Measurements from ENCODE around the gene IRF9.

IRF9 gene

DNA sequence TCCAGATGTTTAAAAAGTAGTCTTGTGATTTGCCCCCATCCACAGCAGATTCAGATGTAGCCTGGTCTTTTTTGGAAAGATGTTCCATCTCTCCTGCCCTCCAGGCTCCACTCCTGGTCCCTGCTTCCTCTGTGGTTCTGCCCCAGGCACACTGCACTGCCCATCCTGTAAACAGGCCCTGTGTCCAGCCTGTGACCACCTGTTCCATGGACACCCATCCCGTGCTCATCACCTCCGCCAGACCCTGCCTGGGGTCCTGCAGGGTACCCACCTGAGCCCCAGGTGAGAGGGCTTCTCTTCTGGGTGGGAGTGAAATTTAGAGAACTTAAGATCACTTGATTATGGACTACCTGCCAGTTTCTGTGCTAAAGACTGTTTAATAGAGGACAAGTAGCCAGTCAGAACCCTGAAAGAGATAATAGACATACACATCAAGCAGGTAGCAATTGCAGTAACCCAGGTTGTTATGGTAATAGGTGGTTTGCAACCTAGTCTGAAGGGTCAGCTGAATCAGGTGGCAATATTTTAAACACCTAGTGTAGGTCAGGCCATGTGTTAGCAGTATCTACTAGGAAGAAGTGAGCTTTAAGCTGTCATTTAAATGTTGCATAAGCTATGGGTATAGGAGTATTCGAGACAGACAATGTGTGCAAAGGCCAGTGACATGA, 11.6 kb upstream of the IRF9 start:
- no peak for DNase-seq

DNA sequence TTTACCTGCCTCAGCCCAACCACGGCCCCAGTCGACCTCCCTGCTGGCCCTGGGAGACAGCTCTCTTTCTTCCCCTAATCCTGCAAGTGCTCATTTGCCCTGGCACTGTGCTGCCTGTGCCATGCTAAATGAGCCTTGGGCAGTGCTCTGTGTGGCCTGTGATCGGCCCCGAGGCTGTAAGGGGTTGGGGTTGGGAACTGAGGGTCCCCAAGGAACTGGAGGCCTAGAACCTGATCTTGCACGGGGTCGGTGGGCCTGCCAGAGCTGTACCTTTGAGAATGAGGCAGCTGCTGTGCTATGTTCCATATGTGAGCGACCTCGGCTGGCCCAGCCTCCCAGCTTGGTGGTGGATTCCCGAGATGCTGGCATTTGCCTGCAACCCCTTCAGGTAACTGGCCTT, 11.0 kb upstream of the IRF9 start:
- DNase-seq, result no peak

DNA sequence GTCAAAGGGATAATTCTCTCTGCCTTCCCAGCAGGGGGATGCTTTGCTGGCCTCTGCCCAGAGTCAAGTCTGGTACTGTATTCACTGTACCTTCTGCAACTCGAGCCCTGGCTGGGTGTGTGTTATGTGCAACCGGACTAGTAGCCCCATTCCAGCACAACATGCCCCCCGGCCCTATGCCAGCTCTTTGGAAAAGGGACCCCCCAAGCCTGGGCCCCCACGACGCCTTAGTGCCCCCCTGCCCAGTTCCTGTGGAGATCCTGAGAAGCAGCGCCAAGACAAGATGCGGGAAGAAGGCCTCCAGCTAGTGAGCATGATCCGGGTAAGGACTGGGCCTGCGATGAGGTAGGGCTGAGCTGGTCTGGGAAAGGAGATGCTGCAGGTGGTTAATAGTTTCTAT, 10.5 kb upstream of the IRF9 start:
- no peak for DNase-seq

DNA sequence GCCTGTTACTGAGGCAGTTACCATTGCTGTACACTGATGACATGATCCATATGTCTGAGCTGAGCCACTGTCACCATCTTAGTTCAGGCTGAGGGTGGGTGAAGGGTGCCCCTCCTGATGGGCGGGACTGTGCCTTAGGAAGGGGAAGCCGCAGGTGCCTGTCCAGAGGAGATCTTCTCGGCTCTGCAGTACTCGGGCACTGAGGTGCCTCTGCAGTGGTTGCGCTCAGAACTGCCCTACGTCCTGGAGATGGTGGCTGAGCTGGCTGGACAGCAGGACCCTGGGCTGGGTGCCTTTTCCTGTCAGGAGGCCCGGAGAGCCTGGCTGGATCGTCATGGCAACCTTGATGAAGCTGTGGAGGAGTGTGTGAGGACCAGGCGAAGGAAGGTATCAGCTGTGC, 10.1 kb upstream of the IRF9 start:
- no peak for DNase-seq

DNA sequence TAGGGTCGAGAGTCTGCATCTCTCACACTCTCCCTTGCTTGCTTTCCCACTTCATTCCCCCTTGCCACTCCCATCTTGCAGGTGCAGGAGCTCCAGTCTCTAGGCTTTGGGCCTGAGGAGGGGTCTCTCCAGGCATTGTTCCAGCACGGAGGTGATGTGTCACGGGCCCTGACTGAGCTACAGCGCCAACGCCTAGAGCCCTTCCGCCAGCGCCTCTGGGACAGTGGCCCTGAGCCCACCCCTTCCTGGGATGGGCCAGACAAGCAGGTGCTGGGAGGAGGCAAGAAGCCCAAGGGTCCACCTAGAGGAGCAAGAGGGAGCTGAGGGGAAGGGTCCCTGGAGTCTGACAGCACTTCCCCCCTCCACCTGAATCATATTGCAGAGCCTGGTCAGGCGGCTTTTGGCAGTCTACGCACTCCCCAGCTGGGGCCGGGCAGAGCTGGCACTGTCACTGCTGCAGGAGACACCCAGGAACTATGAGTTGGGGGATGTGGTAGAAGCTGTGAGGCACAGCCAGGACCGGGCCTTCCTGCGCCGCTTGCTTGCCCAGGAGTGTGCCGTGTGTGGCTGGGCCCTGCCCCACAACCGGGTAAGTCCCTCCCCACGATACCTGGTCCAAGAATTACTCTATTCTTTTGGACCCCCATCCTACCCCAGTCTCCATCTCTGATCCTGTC, 9.5 kb upstream of the IRF9 start:
- no peak for DNase-seq

DNA sequence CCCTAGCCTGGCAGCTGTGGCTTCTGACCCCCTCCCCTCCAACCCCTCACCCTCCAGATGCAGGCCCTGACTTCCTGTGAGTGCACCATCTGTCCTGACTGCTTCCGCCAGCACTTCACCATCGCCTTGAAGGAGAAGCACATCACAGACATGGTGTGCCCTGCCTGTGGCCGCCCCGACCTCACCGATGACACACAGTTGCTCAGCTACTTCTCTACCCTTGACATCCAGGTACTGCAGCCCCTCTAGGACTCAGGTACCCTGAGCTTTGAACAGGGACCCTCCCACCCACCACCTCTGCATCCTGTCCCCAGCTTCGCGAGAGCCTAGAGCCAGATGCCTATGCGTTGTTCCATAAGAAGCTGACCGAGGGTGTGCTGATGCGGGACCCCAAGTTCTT, 6.0 kb upstream of the IRF9 start:
- no peak for DNase-seq

DNA sequence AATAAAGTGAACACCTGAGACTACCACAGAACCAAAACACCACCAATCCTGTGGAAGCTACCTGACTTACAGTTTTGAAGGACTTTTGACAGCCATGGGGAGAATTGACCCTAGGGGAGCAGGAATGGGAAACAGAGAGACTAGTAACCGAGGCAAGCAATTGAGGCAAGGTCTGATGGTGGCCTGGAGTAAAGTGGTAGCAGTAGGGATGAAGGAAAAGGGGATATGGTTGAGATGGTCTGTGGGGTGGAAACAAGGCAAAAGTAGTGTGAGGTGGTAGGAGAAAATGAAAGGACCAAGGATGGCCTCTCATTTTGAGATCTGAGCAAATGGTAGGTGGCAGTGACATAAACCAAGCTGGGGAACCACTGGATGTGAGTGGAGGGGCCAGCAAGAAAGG, 4.2 kb upstream of the IRF9 start:
- DNase-seq, result no peak

DNA sequence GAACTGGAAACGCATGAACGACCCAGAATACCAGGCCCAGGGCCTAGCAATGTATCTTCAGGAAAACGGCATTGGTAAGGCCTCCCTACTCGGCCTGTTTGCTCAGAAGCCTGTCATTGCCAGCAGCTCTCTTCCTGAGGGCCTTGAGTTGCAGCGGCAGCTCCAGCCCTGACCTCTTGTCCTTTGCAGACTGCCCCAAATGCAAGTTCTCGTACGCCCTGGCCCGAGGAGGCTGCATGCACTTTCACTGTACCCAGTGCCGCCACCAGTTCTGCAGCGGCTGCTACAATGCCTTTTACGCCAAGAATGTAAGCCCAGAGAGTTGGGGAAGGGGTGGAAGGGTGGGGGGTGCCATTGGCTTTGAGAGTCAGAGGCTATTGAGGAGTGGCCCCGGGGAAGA, 3.7 kb upstream of the IRF9 start:
- DNase-seq, result no peak

DNA sequence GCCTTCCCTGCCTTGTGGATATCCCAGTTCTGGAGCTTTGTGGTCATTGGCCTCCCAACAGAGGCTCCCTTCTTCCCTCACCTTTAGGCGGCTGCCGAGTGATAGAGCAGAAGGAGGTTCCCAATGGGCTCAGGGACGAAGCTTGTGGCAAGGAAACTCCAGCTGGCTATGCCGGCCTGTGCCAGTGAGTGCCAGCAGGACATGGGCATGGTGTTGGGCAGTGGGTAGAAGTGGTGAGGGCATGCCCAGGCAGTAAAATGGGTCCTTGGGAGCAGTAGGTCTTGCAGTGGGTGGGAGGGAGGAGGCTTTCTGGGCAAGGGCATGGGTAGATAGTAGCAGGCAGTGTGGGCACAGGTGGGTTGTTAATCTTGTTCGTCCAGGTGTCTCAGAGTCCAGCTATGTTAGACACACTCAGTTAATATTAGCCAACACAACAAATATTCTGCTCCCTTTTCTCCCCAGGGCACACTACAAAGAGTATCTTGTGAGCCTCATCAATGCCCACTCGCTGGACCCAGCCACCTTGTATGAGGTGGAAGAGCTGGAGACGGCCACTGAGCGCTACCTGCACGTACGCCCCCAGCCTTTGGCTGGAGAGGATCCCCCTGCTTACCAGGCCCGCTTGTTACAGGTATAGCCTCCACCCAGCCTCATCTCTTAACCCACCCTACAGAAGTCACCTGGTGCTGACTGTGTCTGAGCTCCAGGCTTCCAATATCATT, 1.1 kb upstream of the IRF9 start:
- no peak for DNase-seq

DNA sequence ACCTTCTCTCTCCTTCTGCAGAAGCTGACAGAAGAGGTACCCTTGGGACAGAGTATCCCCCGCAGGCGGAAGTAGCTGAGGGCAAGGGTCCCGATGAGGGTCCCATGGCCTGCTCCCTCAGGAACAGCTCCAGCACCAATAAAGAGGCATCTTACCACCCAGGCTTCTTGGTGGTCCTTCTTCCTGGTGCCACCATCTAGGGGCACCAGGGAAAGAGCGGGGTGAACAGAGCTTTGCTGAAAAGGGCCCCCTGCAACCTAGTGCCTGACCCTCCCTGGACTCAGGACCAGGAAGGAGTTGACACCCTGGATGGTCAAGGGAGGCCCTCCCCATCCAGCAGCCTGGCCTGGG, 591 bp upstream of the IRF9 start:
- no peak for DNase-seq

DNA sequence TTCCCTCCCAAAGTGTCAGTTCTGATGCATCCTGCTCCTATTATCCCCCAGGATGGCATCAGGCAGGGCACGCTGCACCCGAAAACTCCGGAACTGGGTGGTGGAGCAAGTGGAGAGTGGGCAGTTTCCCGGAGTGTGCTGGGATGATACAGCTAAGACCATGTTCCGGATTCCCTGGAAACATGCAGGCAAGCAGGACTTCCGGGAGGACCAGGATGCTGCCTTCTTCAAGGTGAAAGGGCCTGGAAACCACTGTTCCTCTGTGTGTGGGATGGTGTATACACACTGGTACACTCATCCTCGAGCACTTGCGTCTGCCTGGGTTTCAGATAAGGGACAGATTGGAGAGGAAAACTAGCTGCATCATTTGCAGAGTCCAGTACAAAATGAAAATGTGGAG, 1.0 kb downstream of the IRF9 start:
- no peak for DNase-seq

DNA sequence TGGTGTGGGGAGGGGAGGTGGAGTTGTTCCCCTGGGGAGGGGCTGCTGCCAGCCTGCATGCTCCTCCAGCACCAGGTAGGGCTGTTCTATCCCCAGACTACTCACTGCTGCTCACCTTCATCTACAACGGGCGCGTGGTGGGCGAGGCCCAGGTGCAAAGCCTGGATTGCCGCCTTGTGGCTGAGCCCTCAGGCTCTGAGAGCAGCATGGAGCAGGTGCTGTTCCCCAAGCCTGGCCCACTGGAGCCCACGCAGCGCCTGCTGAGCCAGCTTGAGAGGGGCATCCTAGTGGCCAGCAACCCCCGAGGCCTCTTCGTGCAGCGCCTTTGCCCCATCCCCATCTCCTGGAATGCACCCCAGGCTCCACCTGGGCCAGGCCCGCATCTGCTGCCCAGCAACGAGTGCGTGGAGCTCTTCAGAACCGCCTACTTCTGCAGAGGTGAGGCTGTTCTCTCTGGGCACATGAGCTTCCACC, 3.5 kb downstream of the IRF9 start:
- DNase-seq, result no peak

DNA sequence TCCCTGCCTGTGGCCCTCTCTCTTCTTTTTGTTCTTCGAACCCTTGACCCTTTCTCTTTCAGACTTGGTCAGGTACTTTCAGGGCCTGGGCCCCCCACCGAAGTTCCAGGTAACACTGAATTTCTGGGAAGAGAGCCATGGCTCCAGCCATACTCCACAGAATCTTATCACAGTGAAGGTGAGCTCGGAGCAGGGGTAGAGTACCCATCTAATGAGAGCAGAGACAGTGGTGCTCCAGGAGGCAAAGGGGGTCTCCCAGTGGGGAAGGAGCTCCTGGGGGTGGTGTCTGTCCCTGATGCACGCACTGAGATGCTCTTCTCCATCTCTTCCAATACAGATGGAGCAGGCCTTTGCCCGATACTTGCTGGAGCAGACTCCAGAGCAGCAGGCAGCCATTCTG, 4.7 kb downstream of the IRF9 start:
- DNase-seq, result no peak

DNA sequence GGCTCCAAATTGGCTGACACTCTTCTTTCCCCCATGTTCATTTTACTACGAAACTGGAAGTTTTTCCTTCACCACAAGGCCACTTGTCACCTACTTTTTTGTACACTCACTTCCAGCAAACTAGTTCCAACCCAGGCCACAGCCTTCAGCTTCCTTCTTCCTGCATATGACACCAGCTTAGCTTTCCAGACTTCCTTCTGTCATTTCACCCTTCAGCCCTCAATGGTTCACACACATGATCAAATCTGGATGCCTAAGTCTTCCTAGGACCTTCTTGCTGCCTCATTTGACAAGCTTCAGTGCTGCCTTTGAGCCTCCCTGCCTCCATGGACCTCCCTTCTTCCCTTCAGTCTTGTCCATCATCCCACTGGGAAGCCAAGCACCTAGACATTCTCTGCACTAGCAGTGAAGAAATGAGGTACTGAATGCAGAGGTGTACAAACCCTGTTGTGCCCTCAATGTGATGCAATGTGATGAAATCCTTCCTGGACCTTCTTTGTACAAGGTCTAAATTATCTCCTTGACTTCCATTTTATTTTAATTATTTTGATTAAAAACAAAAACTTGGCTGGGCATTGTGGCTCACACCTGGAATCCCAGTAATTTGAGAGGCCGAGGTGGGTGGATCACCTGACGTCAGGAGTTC, 6.5 kb downstream of the IRF9 start:
- no peak for DNase-seq

DNA sequence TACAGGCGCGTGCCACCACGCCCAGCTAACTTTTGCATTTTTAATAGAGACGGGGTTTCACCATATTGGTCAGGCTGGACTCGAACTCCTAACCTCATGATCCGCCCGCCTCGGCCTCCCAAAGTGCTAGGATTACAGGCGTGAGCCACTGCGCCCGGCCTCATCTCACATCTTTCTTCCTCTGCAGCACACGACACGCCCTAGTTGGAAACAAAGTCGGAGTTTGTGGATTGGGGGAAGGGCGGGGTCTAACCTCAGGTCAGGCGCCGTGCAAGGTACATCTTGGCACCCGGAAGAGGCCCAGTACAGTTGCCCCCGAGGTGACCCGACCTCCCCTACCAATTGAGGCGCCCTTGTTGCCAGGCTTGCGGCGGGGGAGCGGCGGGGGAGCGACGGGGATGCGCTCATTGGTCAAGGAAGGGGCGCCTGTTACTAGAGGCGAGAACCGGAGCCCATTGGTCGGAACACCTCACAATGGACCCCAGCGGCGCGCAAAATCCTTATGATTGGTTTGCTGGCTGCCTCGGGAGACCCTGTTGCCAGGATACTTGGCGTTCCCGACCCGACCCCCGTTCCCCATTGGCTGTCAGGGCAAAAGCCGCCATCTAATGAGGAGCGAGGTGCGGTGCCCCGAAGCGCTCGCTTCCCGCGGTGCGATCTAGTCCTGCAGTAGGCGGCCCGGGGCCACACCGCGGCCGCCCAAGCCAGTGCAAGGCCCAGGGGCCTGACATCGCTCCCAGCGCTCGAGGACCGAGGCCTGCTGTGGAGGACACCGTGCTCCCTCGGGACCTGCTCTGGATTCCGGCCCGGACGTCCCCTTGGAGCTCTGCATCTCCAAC, 10.6 kb downstream of the IRF9 start, which contains the start of gene REC8:
REC8 (plus strand) TSS at position 659 of the 839 bp plus-strand sequence. CDS start 473 bp downstream, outside the sequence.
- peak; percentile 91 for DNase-seq

DNA sequence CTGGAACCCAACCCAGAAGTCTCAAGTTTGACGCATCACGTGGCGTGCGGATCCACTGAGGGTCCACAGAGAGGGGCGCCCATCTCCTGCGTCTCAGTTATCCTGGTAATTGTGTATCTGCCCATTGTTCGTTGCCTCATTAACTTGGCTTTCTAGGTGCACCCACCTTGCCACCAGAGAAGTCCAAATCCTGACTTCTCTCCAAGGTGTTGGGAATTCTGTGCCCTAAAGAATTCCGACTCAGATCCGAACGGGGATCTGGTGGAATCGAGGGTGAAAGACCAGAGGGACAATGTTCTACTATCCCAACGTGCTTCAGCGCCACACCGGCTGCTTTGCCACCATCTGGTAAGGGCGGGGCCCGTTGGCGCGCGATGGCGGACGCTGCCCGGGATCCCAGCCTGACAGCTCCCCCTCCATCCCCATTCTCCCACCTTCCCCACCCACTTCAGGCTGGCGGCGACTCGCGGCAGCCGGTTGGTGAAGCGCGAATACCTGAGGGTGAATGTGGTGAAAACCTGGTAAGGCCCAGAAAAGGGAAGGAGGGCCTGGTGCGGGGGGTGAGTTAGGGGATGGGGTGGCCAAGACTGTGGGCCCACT, 11.3 kb downstream of the IRF9 start:
- DNase-seq, result no peak

DNA sequence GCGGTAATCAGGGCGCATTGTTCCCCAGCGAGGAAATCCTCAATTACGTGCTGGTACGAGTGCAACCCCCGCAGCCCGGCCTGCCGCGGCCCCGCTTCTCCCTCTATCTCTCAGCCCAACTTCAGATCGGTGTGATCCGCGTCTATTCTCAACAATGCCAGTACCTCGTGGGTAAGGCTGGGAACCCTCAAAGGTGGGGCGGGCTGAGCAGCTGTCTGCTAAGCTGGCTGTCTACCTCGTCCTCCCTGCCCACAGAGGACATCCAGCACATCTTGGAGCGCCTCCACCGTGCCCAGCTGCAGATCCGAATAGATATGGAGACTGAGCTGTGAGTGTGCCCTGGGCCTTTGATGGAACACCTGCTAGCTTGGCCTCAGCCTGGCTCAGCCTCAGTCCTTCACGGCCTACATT, 11.8 kb downstream of the IRF9 start:
- no peak for DNase-seq

DNA sequence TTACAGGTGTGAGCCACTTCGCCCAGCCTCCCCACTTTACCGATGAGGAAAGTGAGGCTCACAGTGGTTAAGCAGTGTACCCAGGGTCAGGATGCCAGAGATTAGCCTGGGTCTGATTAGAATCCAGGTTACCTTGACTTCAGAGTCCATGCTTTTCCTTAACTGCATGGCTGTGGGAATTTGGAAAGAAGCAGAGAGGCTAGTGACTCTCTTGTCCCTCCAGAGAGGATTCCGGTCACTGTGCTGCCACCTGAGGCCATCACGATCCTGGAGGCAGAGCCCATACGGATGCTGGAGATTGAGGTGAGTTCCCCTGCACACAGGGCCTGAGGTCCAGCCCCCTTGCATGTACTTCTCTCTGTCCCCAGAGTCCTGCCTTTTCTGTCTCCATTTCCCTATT, 15.5 kb downstream of the IRF9 start:
- DNase-seq, result no peak

DNA sequence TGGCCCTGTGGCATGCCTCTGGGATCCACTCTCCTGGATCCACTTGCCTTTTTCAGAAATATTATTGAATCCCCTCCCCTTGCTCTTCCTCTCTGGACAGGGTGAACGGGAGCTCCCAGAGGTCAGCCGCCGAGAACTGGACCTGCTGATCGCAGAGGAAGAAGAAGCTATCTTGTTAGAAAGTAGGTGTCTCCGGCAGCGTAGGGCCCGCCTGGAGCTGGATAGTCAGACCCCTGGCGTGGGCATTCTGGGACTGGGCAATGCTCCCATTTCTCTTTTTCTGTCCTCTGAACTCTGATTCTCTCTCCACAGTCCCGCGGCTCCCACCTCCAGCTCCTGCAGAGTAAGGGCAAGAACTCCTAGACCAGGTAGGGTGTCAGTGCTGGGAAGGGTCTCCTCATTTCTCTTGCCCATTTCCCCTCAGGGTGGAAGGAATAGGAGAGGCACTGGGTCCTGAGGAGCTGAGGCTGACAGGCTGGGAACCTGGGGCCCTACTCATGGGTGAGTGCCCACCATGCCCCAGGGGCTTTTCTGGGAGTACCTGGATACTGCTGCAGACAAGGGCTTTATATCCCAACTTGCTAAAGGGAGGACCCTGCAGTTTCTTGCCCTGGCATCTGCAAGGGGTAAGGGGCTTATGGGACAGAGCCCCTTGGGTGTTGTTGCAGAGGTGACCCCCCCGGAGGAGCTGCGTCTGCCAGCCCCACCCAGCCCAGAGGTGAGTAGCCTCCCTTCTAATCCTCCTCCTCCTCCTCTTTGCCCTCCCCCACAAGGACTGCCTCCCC, 16.2 kb downstream of the IRF9 start:
- DNase-seq, result no peak

DNA sequence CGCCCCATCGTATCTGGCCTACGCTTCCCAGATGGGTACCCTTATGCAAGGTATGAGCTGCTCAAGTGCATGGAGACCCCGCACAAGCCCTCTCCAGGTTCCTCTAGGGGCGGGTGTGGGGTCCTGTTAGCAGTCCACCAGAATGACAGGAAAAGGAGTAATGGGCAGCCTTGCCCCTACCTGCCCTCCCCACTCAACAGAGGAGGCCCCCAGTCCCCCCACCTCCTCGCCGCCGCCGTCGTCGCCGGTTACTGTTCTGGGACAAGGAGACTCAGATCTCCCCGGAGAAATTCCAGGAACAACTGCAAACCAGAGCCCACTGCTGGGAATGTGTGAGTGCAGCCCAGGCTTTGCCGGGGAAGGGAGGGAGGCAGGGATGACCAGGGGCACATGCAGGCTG, 16.8 kb downstream of the IRF9 start:
- DNase-seq, result no peak

DNA sequence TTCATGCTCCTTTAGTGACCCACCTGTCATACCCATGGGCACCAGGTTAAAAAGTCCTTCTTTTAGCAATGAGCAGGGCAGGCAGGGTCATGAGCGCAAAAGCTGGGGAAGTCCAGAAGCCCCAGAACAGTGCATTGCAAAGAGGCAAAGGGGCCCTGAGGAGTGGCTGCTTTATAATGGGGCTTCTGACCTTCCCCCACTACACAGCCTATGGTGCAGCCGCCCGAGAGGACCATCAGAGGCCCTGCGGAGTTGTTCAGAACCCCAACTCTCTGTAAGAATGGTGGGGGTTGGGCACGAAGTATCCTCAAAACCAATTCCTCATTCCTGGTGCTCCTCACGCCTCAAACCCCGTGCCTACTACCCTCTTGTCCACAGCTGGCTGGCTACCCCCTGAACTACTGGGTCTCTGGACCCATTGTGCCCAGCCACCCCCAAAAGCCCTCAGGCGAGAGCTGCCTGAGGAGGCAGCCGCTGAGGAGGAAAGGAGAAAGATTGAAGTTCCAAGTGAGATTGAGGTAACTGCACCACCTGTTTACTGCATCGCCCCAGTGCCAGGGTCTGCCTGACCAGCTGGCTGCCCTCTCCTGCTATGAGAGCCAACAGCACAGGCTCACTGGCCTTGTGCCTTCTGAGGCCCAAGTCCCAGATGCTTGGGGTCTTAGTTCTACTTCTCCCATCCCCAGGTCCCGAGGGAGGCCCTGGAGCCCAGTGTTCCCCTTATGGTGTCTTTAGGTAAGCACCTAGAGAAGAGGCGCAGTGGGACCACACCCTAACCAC, 17.5 kb downstream of the IRF9 start:
- DNase-seq, result no peak

Data from left hindlimb (tissue), 1 donor.